ENCODE measurements around the gene MOB1A.
"Not testable (repeated sequence)": the region's sequence is repeated elsewhere in the genome, so short reads cannot be mapped to it uniquely, and the experiment has no call there.

MOB1A gene

GRCh38 chr2:74147727-74148456 is 30.8 kb downstream of the MOB1A start, which contains the start of gene BOLA3:
Gene BOLA3, minus strand, starts transcription at chr2:74147912. Its CDS starts 38 bp downstream, at chr2:74147874.
- DNase-seq: peak; percentile 94

- DNase-seq: peak; percentile 50
Measured at GRCh38 chr2:74146929-74147726, 31.6 kb downstream of the MOB1A start.

- no peak for DNase-seq
Measured at GRCh38 chr2:74142340-74142739, 36.3 kb downstream of the MOB1A start.

GRCh38 chr2:74138600-74139323 is 39.9 kb downstream of the MOB1A start:
- DNase-seq: no peak

- DNase-seq: no peak
Measured at GRCh38 chr2:74137651-74138599, 40.8 kb downstream of the MOB1A start.

GRCh38 chr2:74131901-74132300 is 46.8 kb downstream of the MOB1A start:
- DNase-seq: no peak

- DNase-seq: no peak
Measured at GRCh38 chr2:74130211-74130995, 48.3 kb downstream of the MOB1A start.

GRCh38 chr2:74128206-74128605 is 50.5 kb downstream of the MOB1A start:
- DNase-seq: no peak

- DNase-seq: not testable (repeated sequence)
Measured at GRCh38 chr2:74123955-74124354, 54.7 kb downstream of the MOB1A start.

- DNase-seq: not testable (repeated sequence)
Measured at GRCh38 chr2:74121846-74122245, 56.8 kb downstream of the MOB1A start.

GRCh38 chr2:74119912-74120825 is 58.5 kb downstream of the MOB1A start:
- DNase-seq: peak; percentile 90

- no peak for DNase-seq
Measured at GRCh38 chr2:74119339-74119738, 59.3 kb downstream of the MOB1A start.

GRCh38 chr2:74111380-74111779 is 67.3 kb downstream of the MOB1A start:
- DNase-seq: no peak

GRCh38 chr2:74110537-74110936 is 68.1 kb downstream of the MOB1A start:
- no peak for DNase-seq

- DNase-seq: peak; percentile 26
Measured at GRCh38 chr2:74109551-74109950, 69.1 kb downstream of the MOB1A start.

GRCh38 chr2:74107071-74107470 is 71.6 kb downstream of the MOB1A start:
- DNase-seq: no peak

- no peak for DNase-seq
Measured at GRCh38 chr2:74105413-74105812, 73.3 kb downstream of the MOB1A start.

GRCh38 chr2:74104839-74105238 is 73.8 kb downstream of the MOB1A start:
- DNase-seq: no peak

GRCh38 chr2:74103763-74104162 is 74.9 kb downstream of the MOB1A start:
- no peak for DNase-seq

Measured in activated CD4-positive, alpha-beta T cell treated with anti-CD3 and anti-CD28 coated beads, Interleukin-2, Interleukin-6, amounts not matched to agents 100 ng/mL and 50 ng/mL, durations not matched to agents 16 hours and 8 hours (primary cell).